Cardiac muscle cell (in vitro differentiated cells and primary cell): ENCODE results near the gene GJB2. TPM values are rescaled to one million over a fixed set of nuclear protein-coding genes. Genes with fewer than 3 reads are reported as not detected.
A peak's percentile ranks its signal among the peaks of the same experiment; 100 is the strongest.

ENCODE experiments used
- DNase-seq, 2 donors: peaks; one replicate each; pipeline versions ENCODE4 v3.0.0 to v3.0.0-alpha.2; 2010 to 2017; ENCODE audit warnings: low read depth in 1 of 2, low spot score in 1 of 2
- H3K27ac ChIP-seq: fragments of 200-600 bp; sonication (generic); 2 replicates; pipeline ENCODE4 v1.5.1; 2016
- H3K27me3 ChIP-seq: fragments of 200-600 bp; sonication (generic); 2 replicates; pipeline ENCODE4 v1.6.0; 2016; ENCODE audit warnings: control low read depth
- H3K36me3 ChIP-seq: fragments of 200-600 bp; sonication (generic); 2 replicates; pipeline ENCODE4 v1.5.1; 2016; ENCODE audit warnings: control low read depth
- H3K4me1 ChIP-seq: fragments of 200-600 bp; sonication (generic); 2 replicates; pipeline ENCODE4 v1.8.1; 2017; ENCODE audit warnings: low read depth, mild to moderate bottlenecking, mixed run types
- H3K4me3 ChIP-seq: fragments of 200-600 bp; sonication (generic); 2 replicates; pipeline ENCODE4 v1.5.1; 2016; ENCODE audit warnings: mild to moderate bottlenecking
- H3K9me3 ChIP-seq: fragments of 200-600 bp; sonication (generic); 2 replicates; pipeline ENCODE4 v1.5.1; 2017; ENCODE audit warnings: low read depth, mild to moderate bottlenecking, control low read depth
- CTCF ChIP-seq: IDR thresholded peaks from 2 replicates; pipeline ENCODE4 v1.5.1; 2012; ENCODE audit warnings: low read depth, mild to moderate bottlenecking, low read length
- polyA plus RNA-seq: library from polyadenylated mRNA; unstranded; fragments of >200 nt; fragmentation: Nextera tagmentation; extraction: Ambion mirVana; gene quantifications from 2 replicates; pipeline ENCODE4 v1.2.1, GENCODE V29; 2016
- total RNA-seq: library from RNA; depleted of rRNA; stranded (reverse); fragments of >200 nt; gene quantifications from 2 replicates; pipeline ENCODE4 v1.2.3, GENCODE V29; 2016

The GJB2 gene
- total and polyA plus RNA-seq, 2 experiments from 2014 or later: 2.9 to 6.6 TPM

GRCh38 chr13:20192158-20192835, 441 bp downstream of the GJB2 start:
- Histone ChIP-seq H3K36me3 (no peaks in the 10 kb centered on the region), H3K9me3 (no peaks in the 10 kb centered on the region), H3K4me1 (no peaks in the 10 kb centered on the region), H3K4me3 (peak overlapping the region; percentile 55), H3K27me3 (peaks cover 94% of the 10 kb centered on the region), H3K27ac (no peak overlapping the region)
- TF ChIP-seq CTCF: no peak
- peak; percentile 30 to 46 for DNase-seq

- no peak for TF ChIP-seq CTCF
- peaks cover 87% of the 10 kb centered on the region for H3K27me3 ChIP-seq
- no peaks in the 10 kb centered on the region for H3K4me1 ChIP-seq
- peak overlapping the region; percentile 55 for H3K4me3 ChIP-seq
- no peak overlapping the region for H3K27ac ChIP-seq
- no peaks in the 10 kb centered on the region for H3K36me3 ChIP-seq
- H3K9me3 ChIP-seq: no peaks in the 10 kb centered on the region
- DNase-seq: peak in 1 of 2 donors; percentile 26
Observed at GRCh38 chr13:20191311-20192157, 1.2 kb downstream of the GJB2 start.

GRCh38 chr13:20190481-20191310, 2.0 kb downstream of the GJB2 start:
- TF ChIP-seq CTCF: no peak
- H3K27ac ChIP-seq: no peak overlapping the region
- peaks cover 79% of the 10 kb centered on the region for H3K27me3 ChIP-seq
- H3K4me1 ChIP-seq: peaks cover 2% of the 10 kb centered on the region
- no peak overlapping the region for H3K4me3 ChIP-seq
- no peaks in the 10 kb centered on the region for H3K9me3 ChIP-seq
- peak in 1 of 2 donors; percentile 75 for DNase-seq
- H3K36me3 ChIP-seq: no peaks in the 10 kb centered on the region

GRCh38 chr13:20190076-20190475, 2.7 kb downstream of the GJB2 start:
- DNase-seq: no peak
- no peak for TF ChIP-seq CTCF
- peaks cover 8% of the 10 kb centered on the region for H3K4me1 ChIP-seq
- peaks cover 73% of the 10 kb centered on the region for H3K27me3 ChIP-seq
- H3K36me3 ChIP-seq: no peaks in the 10 kb centered on the region
- no peak overlapping the region for H3K27ac ChIP-seq
- no peaks in the 10 kb centered on the region for H3K9me3 ChIP-seq
- H3K4me3 ChIP-seq: no peak overlapping the region
